GM12878 (cell line): ENCODE measurements around the gene WHRN. TPM values are rescaled to one million over a fixed set of nuclear protein-coding genes. Genes with fewer than 3 reads are reported as not detected.

Experiments
- ATAC-seq: fragments of 200-7000 bp; cut with Tn5 transposase; 3 replicates; pipeline ENCODE4 v1.9.1; 2020; ENCODE audit warnings: mild to moderate bottlenecking, moderate library complexity
- BruUV-seq: library from RNA; stranded (reverse); fragments of 400-500 nt; replicated peaks from 2 replicates; lab custom pipeline; 2021; lab: Mats Ljungman, UMichigan
- CTCF ChIA-PET: fragments of 300-600 bp; sonication (Branson Sonifier 250); formaldehyde crosslinking; extraction: SDS; loops from one replicate; lab custom pipeline; 2021; ENCODE audit warnings: inconsistent platforms; lab: Yijun Ruan, JAX
- POLR2A ChIA-PET: fragments of 350-600 bp; formaldehyde crosslinking; extraction: SDS; loops from one replicate; lab custom pipeline; 2021; ENCODE audit warnings: inconsistent platforms; lab: Charles Lee
- RAD21 ChIA-PET: fragments of 300-600 bp; sonication (Branson Sonifier 250); formaldehyde crosslinking; loops from one replicate; lab custom pipeline; 2023; ENCODE audit warnings: antibody characterized with exemption; ENCODE audit not compliant: unreplicated experiment; lab: Charles Lee
- SMC1A ChIA-PET: fragments of 300-600 bp; sonication (Branson Sonifier 250); formaldehyde crosslinking; loops from one replicate; lab custom pipeline; 2023; ENCODE audit not compliant: unreplicated experiment, uncharacterized antibody; lab: Charles Lee
- DNase-seq: peaks from one replicate; pipeline ENCODE4 v3.0.0-alpha.2; 2011; ENCODE audit warnings: low read depth, low spot score
- FAIRE-seq: peaks from 3 replicates; lab custom pipeline; 2011; peaks lifted over from hg19 to GRCh38; lab: Jason Lieb, UNC
- H2AFZ ChIP-seq: 2 replicates; pipeline ENCODE4 v1.6.0; 2011; ENCODE audit warnings: low read depth, low read length, control low read depth; ENCODE audit not compliant: control insufficient read depth
- H3K27ac ChIP-seq: 2 replicates; pipeline ENCODE4 v1.5.1; 2011; ENCODE audit warnings: control low read depth; ENCODE audit not compliant: control insufficient read depth, insufficient read depth
- H3K27me3 ChIP-seq, 2 experiments: replicated peaks in 1 of 2; 2 replicates each; pipeline versions ENCODE4 v1.6.0 to v1.6.1; 2011; ENCODE audit warnings: low read length in 1 of 2; ENCODE audit not compliant: control insufficient read depth in 2 of 2, insufficient read depth in 2 of 2
- H3K36me3 ChIP-seq, 2 experiments: 2 replicates each; pipeline ENCODE4 v1.5.1; 2011; ENCODE audit warnings: low read length in 1 of 2; ENCODE audit not compliant: control insufficient read depth in 2 of 2, insufficient read depth in 2 of 2
- H3K4me1 ChIP-seq: 2 replicates; pipeline ENCODE4 v1.6.1; 2011; ENCODE audit warnings: mild to moderate bottlenecking, low read length, moderate library complexity, mixed read lengths; ENCODE audit not compliant: control insufficient read depth, insufficient read depth
- H3K4me2 ChIP-seq: 2 replicates; pipeline ENCODE4 v1.6.0; 2011; ENCODE audit warnings: control low read depth; ENCODE audit not compliant: control insufficient read depth, insufficient read depth
- H3K4me3 ChIP-seq: fragments of 200-600 bp; sonication (generic); 2 replicates; pipeline ENCODE4 v1.5.1; 2016
- H3K79me2 ChIP-seq: 2 replicates; pipeline ENCODE4 v1.6.0; 2011; ENCODE audit warnings: low read length; ENCODE audit not compliant: control insufficient read depth, insufficient read depth
- H3K9ac ChIP-seq: 2 replicates; pipeline ENCODE4 v1.8.0; 2011; ENCODE audit warnings: low read length, control low read depth, mixed read lengths; ENCODE audit not compliant: control insufficient read depth, insufficient read depth
- H3K9me3 ChIP-seq: replicated peaks from 3 replicates; pipeline ENCODE4 v1.5.1; 2011; ENCODE audit warnings: mild to moderate bottlenecking, low read length; ENCODE audit not compliant: control insufficient read depth, insufficient read depth
- H4K20me1 ChIP-seq: 2 replicates; pipeline ENCODE4 v1.6.0; 2011; ENCODE audit not compliant: control insufficient read depth, insufficient read depth
- BACH1 ChIP-seq: fragments of 450-650 bp; IDR thresholded peaks from 2 replicates; pipeline ENCODE4 v1.6.1; 2017; ENCODE audit warnings: mild to moderate bottlenecking, borderline replicate concordance
- CREB1 ChIP-seq: IDR thresholded peaks from 2 replicates; pipeline ENCODE4 v1.6.1; 2012; ENCODE audit warnings: low read depth, mild to moderate bottlenecking, inconsistent platforms
- CREM ChIP-seq: IDR thresholded peaks from 2 replicates; pipeline ENCODE4 v1.6.1; 2014; ENCODE audit warnings: antibody characterized with exemption, low read depth
- HDAC2 ChIP-seq: fragments of 200-600 bp; sonication (generic); IDR thresholded peaks from 2 replicates; pipeline ENCODE4 v1.6.1; 2017
- LARP7 ChIP-seq: fragments of 450-650 bp; IDR thresholded peaks from 2 replicates; pipeline ENCODE4 v1.6.1; 2017; ENCODE audit warnings: mild to moderate bottlenecking
- MXI1 ChIP-seq: fragments of 150-350 bp; IDR thresholded peaks from 2 replicates; pipeline ENCODE4 v1.6.1; 2011; ENCODE audit warnings: low read depth, mild to moderate bottlenecking, inconsistent platforms, low read length, improper control_type of control experiment
- POLR2AphosphoS2 ChIP-seq: IDR thresholded peaks from 2 replicates; pipeline ENCODE4 v1.6.1; 2011; ENCODE audit warnings: low read depth, mild to moderate bottlenecking, low read length, improper control_type of control experiment, moderate library complexity
- RELA ChIP-seq: fragments of 450-650 bp; IDR thresholded peaks from 2 replicates; pipeline ENCODE4 v1.8.0; 2014; ENCODE audit warnings: borderline replicate concordance; ENCODE audit not compliant: partially characterized antibody
- SP1 ChIP-seq: IDR thresholded peaks from one replicate; pipeline ENCODE4 v1.6.1; 2011; ENCODE audit warnings: low read depth, low read length
- WRNIP1 ChIP-seq: IDR thresholded peaks from 2 replicates; pipeline ENCODE4 v1.6.1; 2011; ENCODE audit warnings: low read depth, low read length, improper control_type of control experiment, borderline replicate concordance
- YY1 ChIP-seq: IDR thresholded peaks from 2 replicates; pipeline ENCODE4 v1.6.1; 2011; ENCODE audit warnings: low read depth, mild to moderate bottlenecking, low read length
- ZBTB11 ChIP-seq: fragments of 450-650 bp; formaldehyde crosslinking; IDR thresholded peaks from 2 replicates; pipeline ENCODE4 v1.5.0; 2022; ENCODE audit warnings: mild to moderate bottlenecking, missing genetic modification characterization
- ZNF217 ChIP-seq: fragments of 450-650 bp; IDR thresholded peaks from 2 replicates; pipeline ENCODE4 v1.6.1; 2017; ENCODE audit warnings: antibody characterized with exemption, mild to moderate bottlenecking
- WGBS: methylation state at CpG from one replicate; pipeline ENCODE4 v1.1.6; 2016; ENCODE audit warnings: low lambda C conversion rate; ENCODE audit not compliant: insufficient replicate concordance, insufficient coverage; ENCODE audit errors: missing lambda C conversion rate; 5-methylcytosine and 5-hydroxymethylcytosine counted together
- in situ Hi-C: fragments of 300-500 bp; cut with MboI; formaldehyde crosslinking; loops from 9 replicates; pipeline ENCODE4 v1.14.3; 2018; ENCODE audit warnings: mixed read lengths
- intact Hi-C: fragments of 100-400 bp; cut with micrococcal nuclease; formaldehyde crosslinking; loops from one replicate; pipeline ENCODE4 v1.14.2; 2022; ENCODE audit not compliant: unreplicated experiment
- polyA plus RNA-seq, 11 experiments: library from polyadenylated mRNA; depleted of rRNA in 4 of 11; unstranded in 6 of 11; stranded (reverse) in 5 of 11; fragments of >200 nt; fragmentation: Nextera tagmentation in 4 of 11; fragmentation: Illumina TruSeq in 1 of 11; extraction: Ambion mirVana in 4 of 11; extraction: Trizol in 1 of 11; gene quantifications; 1 replicate in 1 of 11; 2 replicates in 10 of 11; pipeline versions ENCODE4 v1.2.1 to v1.2.3, GENCODE V29; 2011 to 2016; ENCODE audit warnings: inconsistent platforms in 2 of 11, missing spikeins in 2 of 11, low read depth in 1 of 11
- total RNA-seq, 4 experiments: library from RNA; depleted of rRNA in 3 of 4; stranded (reverse); fragments of >200 nt in 3 of 4; fragmentation: Illumina TruSeq in 1 of 4; extraction: Trizol in 1 of 4; gene quantifications; 2 replicates each; pipeline versions ENCODE4 v1.2.1 to v1.2.3, GENCODE V29; 2013 to 2021
- TF ChIP-seq, protein P1 (sequence below): IDR thresholded peaks from 2 replicates; pipeline ENCODE4 v1.6.1; 2012; ENCODE audit warnings: low read depth, low read length, improper control_type of control experiment
- TF ChIP-seq, protein P2 (sequence below): fragments of 450-650 bp; IDR thresholded peaks from 2 replicates; pipeline ENCODE4 v1.6.1; 2016; ENCODE audit warnings: mild to moderate bottlenecking

The WHRN gene
- total and polyA plus RNA-seq, 10 of the 15 experiments (the other 5 are each of a cell fraction or from before 2014, with no cell fraction given), result 0.04 to 18.2 (median 0.68) TPM; not detected in 1

DNA sequence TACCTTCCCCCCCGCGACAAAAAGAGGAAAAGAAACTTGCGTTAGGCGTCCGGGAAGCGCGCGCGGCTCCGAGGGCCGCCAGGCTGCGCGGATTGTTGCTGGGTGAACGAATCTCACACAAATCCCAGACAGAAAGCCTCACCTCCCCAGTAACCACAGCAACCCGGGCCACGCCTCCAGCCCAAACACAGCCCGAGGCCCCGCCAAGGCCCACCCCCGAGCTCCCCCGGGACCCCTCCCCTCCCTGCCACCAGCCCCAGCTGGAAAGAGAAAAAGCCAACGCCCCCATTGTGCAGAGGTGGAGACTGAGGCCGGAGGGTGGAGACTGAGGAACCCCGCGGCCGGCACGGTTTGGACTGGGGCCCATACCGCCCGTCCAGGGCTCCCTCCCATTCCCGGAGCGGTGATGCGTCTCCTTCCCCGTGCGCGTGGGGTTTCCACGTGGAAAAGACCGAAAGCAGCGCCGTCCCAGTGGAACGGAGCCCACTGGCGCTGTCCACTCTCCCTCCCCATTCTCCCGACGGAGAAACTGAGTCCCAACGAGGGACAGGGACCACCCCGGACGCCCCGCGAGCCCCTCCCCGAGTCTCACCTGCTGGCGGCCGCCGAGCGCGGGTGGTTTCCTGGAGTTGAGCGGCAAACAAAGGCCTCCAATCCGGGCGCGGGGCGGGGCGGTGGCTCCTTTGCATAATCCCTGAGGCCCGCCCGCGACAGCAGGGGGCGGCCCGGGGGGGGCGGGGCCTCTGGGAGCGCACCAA, 107.2 kb downstream of the WHRN start:
- Histone ChIP-seq H3K4me1 (peaks cover 21% of the 10 kb centered on the region), H3K4me2 (peak overlapping the region; percentile 80), H3K27ac (peak overlapping the region; percentile 87), H3K79me2 (peaks cover 40% of the 10 kb centered on the region), H3K9me3 (no peaks in the 10 kb centered on the region), H3K36me3 (peaks cover 0 to 5% of the 10 kb centered on the region in 2 experiments; a peak in 2 of 4 replicates), H3K4me3 (peak overlapping the region; percentile 95), H3K27me3 (no peaks in the 10 kb centered on the region), H3K9ac (peak overlapping the region; percentile 85), H4K20me1 (no peaks in the 10 kb centered on the region), H2AFZ (peak overlapping the region; percentile 88)
- in situ Hi-C loops, result no loop called here
- BruUV-seq, result no TSS peak
- under 1% methylated on average over 36 of the region's 66 CpGs for WGBS
- intact Hi-C loops, result loop anchor here (1.0 to 2.0 kb wide), 3 partner anchors 13 to 59 kb away; no protein-coding TSS in a partner anchor
- peak; percentile 89 for ATAC-seq
- POLR2A ChIA-PET, result interaction anchor here (0.6 to 4.0 kb wide), 11 partner anchors 12 to 495 kb away, joined by 3 to 127 read pairs (median 4); partner anchors contain the start of genes AKNA and ATP6V1G1
- CTCF ChIA-PET, result interaction anchor here (0.7 to 5.5 kb wide), 12 partner anchors 8 to 222 kb away, joined by 3 to 49 read pairs (median 4); partner anchors contain the start of gene AKNA
- DNase-seq, result peak; percentile 80
- RAD21 ChIA-PET, result interaction anchor here (0.6 to 8.9 kb wide), 12 partner anchors 13 to 255 kb away, joined by 3 to 136 read pairs (median 4); partner anchors contain the start of gene AKNA
- SMC1A ChIA-PET, result interaction anchor here (0.6 to 6.4 kb wide), 13 partner anchors 10 to 255 kb away, joined by 3 to 87 read pairs (median 4); partner anchors contain the start of gene AKNA
- peak; percentile 74 for FAIRE-seq
- TF ChIP-seq YY1 (0 out of 2 replicates have a peak, but pooled peaks have one; percentile 10), BACH1 (peak; percentile 84), ZBTB11 (no peak), LARP7 (peak; percentile 98), WRNIP1 (no peak), ZNF217 (peak; percentile 96), CREB1 (peak; percentile 70), MXI1 (no peak; the same call in none of the 2 replicates), POLR2AphosphoS2 (peak; percentile 50; the same call in 1 of the 2 replicates), CREM (peak; percentile 43; the same call in 1 of the 2 replicates), HDAC2 (no peak), RELA (peak; percentile 28), SP1 (peak; percentile 37)
- TF ChIP-seq, protein P1, sequence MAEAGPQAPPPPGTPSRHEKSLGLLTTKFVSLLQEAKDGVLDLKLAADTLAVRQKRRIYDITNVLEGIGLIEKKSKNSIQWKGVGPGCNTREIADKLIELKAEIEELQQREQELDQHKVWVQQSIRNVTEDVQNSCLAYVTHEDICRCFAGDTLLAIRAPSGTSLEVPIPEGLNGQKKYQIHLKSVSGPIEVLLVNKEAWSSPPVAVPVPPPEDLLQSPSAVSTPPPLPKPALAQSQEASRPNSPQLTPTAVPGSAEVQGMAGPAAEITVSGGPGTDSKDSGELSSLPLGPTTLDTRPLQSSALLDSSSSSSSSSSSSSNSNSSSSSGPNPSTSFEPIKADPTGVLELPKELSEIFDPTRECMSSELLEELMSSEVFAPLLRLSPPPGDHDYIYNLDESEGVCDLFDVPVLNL, result peak; percentile 16; the same call in 1 of the 2 replicates
- TF ChIP-seq, protein P2, sequence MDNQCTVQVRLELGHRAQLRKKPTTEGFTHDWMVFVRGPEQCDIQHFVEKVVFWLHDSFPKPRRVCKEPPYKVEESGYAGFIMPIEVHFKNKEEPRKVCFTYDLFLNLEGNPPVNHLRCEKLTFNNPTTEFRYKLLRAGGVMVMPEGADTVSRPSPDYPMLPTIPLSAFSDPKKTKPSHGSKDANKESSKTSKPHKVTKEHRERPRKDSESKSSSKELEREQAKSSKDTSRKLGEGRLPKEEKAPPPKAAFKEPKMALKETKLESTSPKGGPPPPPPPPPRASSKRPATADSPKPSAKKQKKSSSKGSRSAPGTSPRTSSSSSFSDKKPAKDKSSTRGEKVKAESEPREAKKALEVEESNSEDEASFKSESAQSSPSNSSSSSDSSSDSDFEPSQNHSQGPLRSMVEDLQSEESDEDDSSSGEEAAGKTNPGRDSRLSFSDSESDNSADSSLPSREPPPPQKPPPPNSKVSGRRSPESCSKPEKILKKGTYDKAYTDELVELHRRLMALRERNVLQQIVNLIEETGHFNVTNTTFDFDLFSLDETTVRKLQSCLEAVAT, result 0 out of 2 replicates have a peak, but pooled peaks have one; percentile 20
